HG03060 (cell line): ENCODE data around the gene TRABD.

Source experiments
- ATAC-seq: cut with Tn5 transposase; IDR thresholded peaks from one replicate; pipeline ENCODE4 v1.9.1; 2021; ENCODE audit warnings: low read depth, moderate number of reproducible peaks; ENCODE audit not compliant: unreplicated experiment

Gene TRABD

GRCh38 chr22:50232481-50233151 lies 46.9 kb downstream of the TRABD start:
- no peak for ATAC-seq

- ATAC-seq = no peak
Observed at GRCh38 chr22:50233223-50233622, 47.5 kb downstream of the TRABD start.

GRCh38 chr22:50236731-50237409 lies 51.2 kb downstream of the TRABD start:
- ATAC-seq = no peak

- no peak for ATAC-seq
Observed at GRCh38 chr22:50238755-50239154, 53.0 kb downstream of the TRABD start.

GRCh38 chr22:50242406-50242949 lies 56.8 kb downstream of the TRABD start:
- ATAC-seq = no peak

GRCh38 chr22:50243685-50244419 lies 58.1 kb downstream of the TRABD start:
- ATAC-seq = peak; percentile 7

- ATAC-seq = peak; percentile 56
Observed at GRCh38 chr22:50244420-50245213, 58.9 kb downstream of the TRABD start, which contains the start of gene TUBGCP6. Gene TUBGCP6 (minus strand): TSS chr22:50245023. CDS start chr22:50244459, 564 bp downstream.

- no peak for ATAC-seq
Observed at GRCh38 chr22:50245214-50246072, 59.7 kb downstream of the TRABD start.

GRCh38 chr22:50246242-50247175 lies 60.8 kb downstream of the TRABD start:
- ATAC-seq = no peak

GRCh38 chr22:50247748-50248147 lies 62.0 kb downstream of the TRABD start:
- no peak for ATAC-seq

- no peak for ATAC-seq
Observed at GRCh38 chr22:50248196-50249081, 62.7 kb downstream of the TRABD start.
